Body of pancreas (tissue), 4 donors: ENCODE results near the gene KLRK1. TPM values are rescaled to one million over a fixed set of nuclear protein-coding genes. Genes with fewer than 3 reads are reported as not detected.

ENCODE experiments used
- ATAC-seq: fragments of 150-250 bp; one replicate; pipeline ENCODE4 v1.9.1; 2016
- DNase-seq, 4 donors: peaks; one replicate each; pipeline ENCODE4 v3.0.0-alpha.2; 2019
- H3K27ac ChIP-seq, 4 donors: fragments of 200-600 bp; sonication (generic); 1 replicate in 3 of 4; 2 replicates in 1 of 4; pipeline versions ENCODE4 v1.5.1 to v1.6.1; 2016 to 2019; ENCODE audit warnings: mild to moderate bottlenecking in 1 of 4, mixed read lengths in 1 of 4, moderate library complexity in 1 of 4
- H3K27me3 ChIP-seq, 2 donors: fragments of 200-600 bp; sonication (generic); one replicate each; pipeline ENCODE4 v1.6.0; 2016; ENCODE audit warnings: mild to moderate bottlenecking in 1 of 2
- H3K36me3 ChIP-seq, 2 donors: fragments of 200-600 bp; sonication (generic); replicated peaks in 1 of 2; 2 replicates each; pipeline ENCODE4 v1.5.1; 2016; ENCODE audit warnings: low read depth in 2 of 2; ENCODE audit not compliant: insufficient read depth in 1 of 2
- H3K4me1 ChIP-seq: fragments of 200-600 bp; sonication (generic); one replicate; pipeline ENCODE4 v1.6.0; 2016
- H3K4me3 ChIP-seq, 2 donors: fragments of 200-600 bp; sonication (generic); 1 replicate in 1 of 2; 2 replicates in 1 of 2; pipeline ENCODE4 v1.5.1; 2016 to 2019
- H3K9me3 ChIP-seq, 3 donors: fragments of 200-600 bp; sonication (generic); 1 replicate in 2 of 3; 2 replicates in 1 of 3; pipeline ENCODE4 v1.5.1; 2016
- POLR2A ChIP-seq, 3 donors: fragments of 450-650 bp; IDR thresholded peaks; one replicate each; pipeline ENCODE4 v1.6.1; 2016; ENCODE audit warnings: antibody characterized with exemption in 3 of 3, mild to moderate bottlenecking in 2 of 3
- WGBS, 2 donors: methylation state at CpG; one replicate each; pipeline ENCODE4 v1.1.5; 2017; 5-methylcytosine and 5-hydroxymethylcytosine counted together
- intact Hi-C: fragments of 100-400 bp; cut with DNase I; formaldehyde crosslinking; loops from one replicate; pipeline ENCODE4 v1.15.1; 2023
- total RNA-seq, 2 donors: library from RNA; depleted of rRNA; stranded (reverse); fragments of >200 nt; gene quantifications; one replicate each; pipeline ENCODE4 v1.1.0, GENCODE V29; 2016
- TF ChIP-seq, protein P1 (sequence below), 7 experiments: fragments of 450-650 bp in 4 of 7; fragments of 200-600 bp in 3 of 7; sonication (generic) in 3 of 7; IDR thresholded peaks; one replicate each; pipeline ENCODE4 v1.5.1; 2016 to 2019; ENCODE audit warnings: antibody characterized with exemption in 7 of 7

Gene KLRK1
- total RNA-seq, 2 donors from 2014 or later: 1.3 TPM; not detected in 1

DNA sequence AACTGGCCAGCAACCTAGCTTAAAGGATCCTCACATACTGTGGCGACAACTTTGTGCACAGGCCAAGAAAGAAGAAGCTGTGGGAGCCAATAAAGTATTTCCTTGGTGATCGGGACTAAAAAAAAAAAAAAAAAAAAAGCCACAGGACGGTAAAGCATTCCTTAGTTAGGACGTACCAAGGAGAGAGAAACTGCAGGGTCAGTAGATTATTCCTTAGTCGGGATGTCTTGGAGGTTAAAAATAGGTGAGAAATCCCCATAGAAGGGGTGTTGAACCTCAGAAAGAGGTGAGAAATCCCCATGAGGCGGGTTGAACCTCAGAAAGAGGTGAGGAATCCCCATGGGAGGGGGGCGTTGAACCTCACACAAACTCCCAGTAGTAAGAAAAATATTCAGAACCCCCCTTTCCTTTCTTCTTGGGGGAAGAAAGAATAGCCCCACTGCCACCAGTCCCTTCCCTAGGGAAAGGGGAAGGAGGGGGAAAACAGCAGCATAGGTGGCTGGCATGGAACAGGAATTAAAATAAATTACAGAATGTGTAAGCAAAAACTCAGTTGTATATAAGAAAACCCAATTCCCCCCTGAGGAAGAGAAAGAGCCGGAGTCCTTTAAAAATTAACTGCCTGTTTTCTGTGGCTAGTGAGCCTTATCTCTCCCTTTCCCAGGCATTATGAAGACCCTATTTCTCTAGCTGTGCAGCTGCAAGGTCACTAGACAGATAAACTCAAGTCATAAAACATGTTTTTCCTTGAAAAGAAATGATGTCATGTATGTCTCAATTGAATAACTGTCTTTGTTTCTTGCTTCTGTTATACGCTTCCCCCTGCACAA, 26.8 kb downstream of the KLRK1 start:
- Histone ChIP-seq H3K27ac (peak overlapping the region; percentile 90 to 98 (median 91)), H3K4me1 (peaks cover 32% of the 10 kb centered on the region), H3K9me3 (no peaks in the 10 kb centered on the region), H3K27me3 (no peaks in the 10 kb centered on the region), H3K4me3 (no peak overlapping the region), H3K36me3 (no peaks in the 10 kb centered on the region)
- DNase-seq (no peak), ATAC-seq (no peak)
- WGBS, 2 donors: 61 to 65% methylated on average over 9 of the region's 9 CpGs
- intact Hi-C loops: no loop called here
- TF ChIP-seq, protein P1, sequence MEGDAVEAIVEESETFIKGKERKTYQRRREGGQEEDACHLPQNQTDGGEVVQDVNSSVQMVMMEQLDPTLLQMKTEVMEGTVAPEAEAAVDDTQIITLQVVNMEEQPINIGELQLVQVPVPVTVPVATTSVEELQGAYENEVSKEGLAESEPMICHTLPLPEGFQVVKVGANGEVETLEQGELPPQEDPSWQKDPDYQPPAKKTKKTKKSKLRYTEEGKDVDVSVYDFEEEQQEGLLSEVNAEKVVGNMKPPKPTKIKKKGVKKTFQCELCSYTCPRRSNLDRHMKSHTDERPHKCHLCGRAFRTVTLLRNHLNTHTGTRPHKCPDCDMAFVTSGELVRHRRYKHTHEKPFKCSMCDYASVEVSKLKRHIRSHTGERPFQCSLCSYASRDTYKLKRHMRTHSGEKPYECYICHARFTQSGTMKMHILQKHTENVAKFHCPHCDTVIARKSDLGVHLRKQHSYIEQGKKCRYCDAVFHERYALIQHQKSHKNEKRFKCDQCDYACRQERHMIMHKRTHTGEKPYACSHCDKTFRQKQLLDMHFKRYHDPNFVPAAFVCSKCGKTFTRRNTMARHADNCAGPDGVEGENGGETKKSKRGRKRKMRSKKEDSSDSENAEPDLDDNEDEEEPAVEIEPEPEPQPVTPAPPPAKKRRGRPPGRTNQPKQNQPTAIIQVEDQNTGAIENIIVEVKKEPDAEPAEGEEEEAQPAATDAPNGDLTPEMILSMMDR (IDR thresholded peaks at IDR 0.05): no peak
- TF ChIP-seq POLR2A (IDR thresholded peaks at IDR 0.05): no peak

DNA sequence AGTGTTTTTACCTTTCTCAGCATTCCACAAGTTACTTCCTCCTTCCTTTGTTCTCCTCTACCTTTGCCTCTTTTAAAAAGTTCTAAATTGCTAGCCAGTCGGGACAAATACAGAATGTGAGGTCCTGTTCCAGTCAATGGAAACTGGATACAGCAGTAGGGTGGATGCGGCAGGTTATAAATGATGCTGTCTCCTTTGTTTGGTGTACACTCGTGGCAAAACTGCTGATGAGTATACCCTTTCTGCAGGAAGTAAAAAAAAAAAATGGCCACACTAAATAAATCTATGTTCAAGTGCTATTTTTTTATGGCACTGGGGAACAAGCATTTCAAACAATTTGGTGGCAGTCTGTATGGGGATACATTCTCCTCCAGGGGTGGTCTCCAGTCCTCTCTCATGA, 27.5 kb downstream of the KLRK1 start:
- Histone ChIP-seq H3K4me1 (peaks cover 32% of the 10 kb centered on the region), H3K36me3 (no peaks in the 10 kb centered on the region), H3K9me3 (no peaks in the 10 kb centered on the region), H3K27me3 (no peaks in the 10 kb centered on the region), H3K27ac (peak overlapping the region in 3 of 4 donors; percentile 90 to 98 (median 91)), H3K4me3 (no peak overlapping the region)
- no peak for TF ChIP-seq POLR2A (IDR thresholded peaks at IDR 0.05)
- TF ChIP-seq, protein P1 (IDR thresholded peaks at IDR 0.05): no peak
- DNase-seq: no peak
- no peak for ATAC-seq
- WGBS, 2 donors: 51 to 71% methylated on average over 3 of the region's 3 CpGs
- intact Hi-C loops: no loop called here

DNA sequence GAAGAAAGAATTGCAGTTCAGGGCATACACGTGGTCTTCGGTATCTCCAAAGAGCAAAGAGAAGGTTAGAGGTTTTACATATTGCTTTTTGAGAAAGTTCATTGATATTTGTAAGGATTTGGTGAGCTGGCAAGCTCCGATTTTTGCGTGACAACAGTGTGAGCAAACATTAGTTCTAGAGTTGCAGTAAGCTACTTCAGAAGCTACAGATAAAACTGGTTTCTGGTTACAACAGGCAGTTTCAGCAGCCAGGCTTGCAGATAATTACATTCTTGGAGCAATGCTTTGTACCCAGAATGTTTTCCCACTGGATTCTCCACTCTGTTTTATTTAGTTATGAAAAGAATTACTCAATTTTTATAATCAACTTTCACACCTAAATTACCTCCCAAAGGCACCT, 28.2 kb downstream of the KLRK1 start:
- no peaks in the 10 kb centered on the region for H3K27me3 ChIP-seq
- peaks cover 26% of the 10 kb centered on the region for H3K4me1 ChIP-seq
- H3K9me3 ChIP-seq: no peaks in the 10 kb centered on the region
- ATAC-seq (no peak), DNase-seq (no peak)
- no peak overlapping the region for H3K4me3 ChIP-seq
- WGBS, 2 donors: 31 to 37% methylated on average over 4 of the region's 4 CpGs
- no peaks in the 10 kb centered on the region for H3K36me3 ChIP-seq
- intact Hi-C loops: no loop called here
- peak overlapping the region in 3 of 4 donors; percentile 90 to 98 (median 91) for H3K27ac ChIP-seq
- no peak for TF ChIP-seq POLR2A (IDR thresholded peaks at IDR 0.05)
- TF ChIP-seq, protein P1 (IDR thresholded peaks at IDR 0.05): no peak

DNA sequence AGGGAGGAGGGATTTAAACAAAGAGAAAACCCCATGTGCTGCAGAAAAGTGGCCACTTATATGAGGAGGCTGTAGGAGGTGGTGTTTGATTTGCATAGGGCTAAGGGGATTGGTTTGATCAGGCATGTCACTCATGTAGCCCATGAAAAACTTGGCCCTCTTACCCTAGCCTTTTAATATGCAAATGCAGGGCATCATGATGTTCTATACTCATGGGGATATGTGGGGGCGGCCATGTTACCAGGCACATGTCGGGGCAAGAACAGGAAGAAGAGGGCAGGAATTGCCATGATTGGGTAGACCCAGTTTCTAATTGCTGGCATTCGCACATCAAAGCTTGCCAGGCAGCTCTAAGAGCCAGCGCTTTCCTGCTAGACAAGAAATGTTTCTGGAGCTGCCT, 28.8 kb downstream of the KLRK1 start:
- H3K36me3 ChIP-seq: no peaks in the 10 kb centered on the region
- intact Hi-C loops: no loop called here
- peak overlapping the region in 3 of 4 donors; percentile 90 to 98 (median 91) for H3K27ac ChIP-seq
- H3K4me1 ChIP-seq: peaks cover 20% of the 10 kb centered on the region
- TF ChIP-seq, protein P1 (IDR thresholded peaks at IDR 0.05): no peak
- TF ChIP-seq POLR2A (IDR thresholded peaks at IDR 0.05): no peak
- H3K4me3 ChIP-seq: no peak overlapping the region
- DNase-seq (no peak), ATAC-seq (no peak)
- no peaks in the 10 kb centered on the region for H3K9me3 ChIP-seq
- no peaks in the 10 kb centered on the region for H3K27me3 ChIP-seq
- 90% methylated on average over 4 of the region's 4 CpGs for WGBS, 2 donors

DNA sequence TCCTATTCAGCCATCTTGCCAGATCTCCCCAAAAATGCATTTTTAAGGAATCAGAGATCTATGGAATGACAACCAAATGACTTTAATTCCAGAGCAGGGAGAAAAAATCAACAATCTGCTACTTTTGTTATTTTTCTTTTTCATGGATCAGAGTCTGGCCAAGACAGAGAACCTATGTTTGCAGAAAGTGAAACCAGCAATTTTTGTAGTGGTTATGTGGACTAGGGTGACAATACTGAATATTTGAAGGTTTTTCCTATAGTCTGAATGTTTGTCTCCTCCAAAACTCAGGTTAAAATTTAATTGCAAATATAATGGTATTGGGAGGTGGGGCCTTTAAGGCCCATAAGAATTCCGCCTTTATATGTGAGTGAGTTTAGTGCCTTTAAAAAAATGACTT, 30.9 kb downstream of the KLRK1 start:
- no peak for DNase-seq
- TF ChIP-seq POLR2A (IDR thresholded peaks at IDR 0.05): no peak
- TF ChIP-seq, protein P1 (IDR thresholded peaks at IDR 0.05): no peak
- Histone ChIP-seq H3K4me1 (peaks cover 10% of the 10 kb centered on the region), H3K27ac (no peak overlapping the region), H3K9me3 (no peaks in the 10 kb centered on the region), H3K36me3 (no peaks in the 10 kb centered on the region), H3K4me3 (no peak overlapping the region), H3K27me3 (no peaks in the 10 kb centered on the region)
- no peak for ATAC-seq
- intact Hi-C loops: no loop called here
- 100% methylated on average over 1 of the region's 1 CpG for WGBS, 2 donors
